ENCODE measurements around the gene DPH3. TPM values are rescaled to one million over a fixed set of nuclear protein-coding genes. Genes with fewer than 3 reads are reported as not detected.

The DPH3 gene
- total and polyA plus RNA-seq, 9 of the 15 experiments (the other 6 are each of a cell fraction or from before 2014, with no cell fraction given), result 15.9 to 131 (median 38.7) TPM

GRCh38 chr3:16264174-16264707 is 502 bp downstream of the DPH3 start (continued):
- TF ChIP-seq XRCC3 (IDR thresholded peaks at IDR 0.05), result no peak
- no peak for TF ChIP-seq RBBP5 (IDR thresholded peaks at IDR 0.05; ENCODE audit: borderline replicate concordance, insufficient read depth, low read length, poor library complexity, severe bottlenecking)
- TF ChIP-seq, protein P1, sequence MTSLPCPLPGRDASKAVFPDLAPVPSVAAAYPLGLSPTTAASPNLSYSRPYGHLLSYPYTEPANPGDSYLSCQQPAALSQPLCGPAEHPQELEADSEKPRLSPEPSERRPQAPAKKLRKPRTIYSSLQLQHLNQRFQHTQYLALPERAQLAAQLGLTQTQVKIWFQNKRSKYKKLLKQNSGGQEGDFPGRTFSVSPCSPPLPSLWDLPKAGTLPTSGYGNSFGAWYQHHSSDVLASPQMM (CRISPR knock-in tag; IDR thresholded peaks at IDR 0.05), result no peak
- peak; percentile 23; the same call in 1 of the 2 replicates for TF ChIP-seq USF1 (CRISPR knock-in tag; IDR thresholded peaks at IDR 0.05)
- TF ChIP-seq MECOM (CRISPR knock-in tag; IDR thresholded peaks at IDR 0.05), result no peak
- no peak for TF ChIP-seq SREBF1 (IDR thresholded peaks at IDR 0.05; ENCODE audit: borderline replicate concordance, low read depth, low read length)
- TF ChIP-seq, protein P2, sequence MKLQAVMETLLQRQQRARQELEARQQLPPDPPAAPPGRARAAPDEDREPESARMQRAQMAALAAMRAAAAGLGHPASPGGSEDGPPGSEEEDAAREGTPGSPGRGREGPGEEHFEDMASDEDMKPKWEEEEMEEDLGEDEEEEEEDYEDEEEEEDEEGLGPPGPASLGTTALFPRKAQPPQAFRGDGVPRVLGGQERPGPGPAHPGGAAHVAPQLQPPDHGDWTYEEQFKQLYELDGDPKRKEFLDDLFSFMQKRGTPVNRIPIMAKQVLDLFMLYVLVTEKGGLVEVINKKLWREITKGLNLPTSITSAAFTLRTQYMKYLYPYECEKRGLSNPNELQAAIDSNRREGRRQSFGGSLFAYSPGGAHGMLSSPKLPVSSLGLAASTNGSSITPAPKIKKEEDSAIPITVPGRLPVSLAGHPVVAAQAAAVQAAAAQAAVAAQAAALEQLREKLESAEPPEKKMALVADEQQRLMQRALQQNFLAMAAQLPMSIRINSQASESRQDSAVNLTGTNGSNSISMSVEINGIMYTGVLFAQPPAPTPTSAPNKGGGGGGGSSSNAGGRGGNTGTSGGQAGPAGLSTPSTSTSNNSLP (IDR thresholded peaks at IDR 0.05; ENCODE audit: borderline replicate concordance, low read depth, low read length), result no peak
- no peak for TF ChIP-seq MYNN (IDR thresholded peaks at IDR 0.05)
- no peak for TF ChIP-seq MYNN (CRISPR knock-in tag; IDR thresholded peaks at IDR 0.05)
- TF ChIP-seq PRPF4 (IDR thresholded peaks at IDR 0.05; ENCODE audit: insufficient read depth, low read depth, low read length, poor library complexity, severe bottlenecking), result no peak
- no peak for TF ChIP-seq ZNF175 (CRISPR knock-in tag; IDR thresholded peaks at IDR 0.05; ENCODE audit: low read depth)
- TF ChIP-seq CBFA2T2 (conservative IDR thresholded peaks at IDR 0.05), result no peak
- TF ChIP-seq NR2C1 (IDR thresholded peaks at IDR 0.05), result no peak
- no peak for TF ChIP-seq NR2C1 (tag; IDR thresholded peaks at IDR 0.05)
- no peak for TF ChIP-seq THAP7 (CRISPR knock-in tag; IDR thresholded peaks at IDR 0.05)
- TF ChIP-seq ZNF274 (IDR thresholded peaks at IDR 0.05; ENCODE audit: borderline replicate concordance, low read depth, low read length), result no peak
- no peak for TF ChIP-seq NRF1 (conservative IDR thresholded peaks at IDR 0.05 in 1 of 2, IDR thresholded peaks at IDR 0.05 in 1 of 2)
- no peak for TF ChIP-seq HDAC1 (IDR thresholded peaks at IDR 0.05)
- TF ChIP-seq TFE3 (CRISPR knock-in tag; IDR thresholded peaks at IDR 0.05), result no peak
- no peak for TF ChIP-seq ARNT (IDR thresholded peaks at IDR 0.05)
- no peak for TF ChIP-seq TSC22D4 (tag; IDR thresholded peaks at IDR 0.05)
- TF ChIP-seq POLR2AphosphoS5 (IDR thresholded peaks at IDR 0.05; ENCODE audit: control insufficient read depth, insufficient read depth, low read depth, low read length), result no peak
- TF ChIP-seq ETV1 (tag; conservative IDR thresholded peaks at IDR 0.05; ENCODE audit: low read depth), result no peak

Data from K562 (cell line).